Measurements from ENCODE around the gene PACS1. TPM values are rescaled to one million over a fixed set of nuclear protein-coding genes. Genes with fewer than 3 reads are reported as not detected.

Gene PACS1
- total and polyA plus RNA-seq, 2 donors: 9.2 to 29.5 TPM

DNA sequence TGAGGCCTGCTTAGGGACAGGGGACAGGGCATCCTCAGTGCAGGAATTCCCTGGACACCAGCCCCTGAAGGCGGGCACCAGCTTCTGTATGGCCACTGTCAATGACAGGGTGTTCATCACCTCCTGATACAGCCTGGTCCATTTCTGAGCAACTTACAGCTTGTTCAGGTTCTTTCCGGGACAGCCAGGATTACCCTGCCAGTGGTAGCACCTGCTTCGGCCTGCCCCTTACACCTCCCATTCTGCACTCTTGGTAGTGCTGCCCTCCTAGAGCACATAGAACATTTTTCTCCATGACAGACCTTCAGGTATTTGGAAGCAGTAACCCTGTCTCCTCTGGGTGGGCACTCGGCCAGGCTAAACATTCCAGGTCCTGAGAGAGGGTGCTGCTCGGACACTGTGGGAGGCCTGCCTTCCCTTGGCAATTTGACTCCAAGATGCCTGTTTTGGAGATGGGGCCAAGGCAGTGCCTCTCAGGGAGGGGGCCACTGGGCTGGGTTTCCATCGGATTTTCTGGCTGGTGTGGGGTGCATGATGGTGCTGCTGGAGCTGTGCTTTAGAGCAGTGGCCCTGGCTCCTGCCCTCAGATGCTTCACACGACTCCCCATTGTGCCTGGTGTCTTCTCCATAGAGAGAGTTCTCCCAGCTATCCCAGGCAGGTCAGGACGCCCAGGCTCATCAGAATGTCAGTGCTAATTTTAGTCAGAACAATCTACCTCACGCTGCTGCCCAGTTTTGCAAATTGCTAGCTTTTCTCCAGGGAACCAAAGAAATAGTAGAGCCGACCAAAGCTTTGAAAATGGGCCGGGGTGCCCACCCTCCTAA lies 22.3 kb upstream of the PACS1 start:
- no peaks in the 10 kb centered on the region for H3K36me3 ChIP-seq (ENCODE audit: control insufficient read depth in 2 of 2, insufficient read depth in 2 of 2, low read length in 1 of 2)
- H3K27me3 ChIP-seq (ENCODE audit: control insufficient read depth in 2 of 2, insufficient read depth in 1 of 2, low read length in 1 of 2): peaks cover 0 to 10% of the 10 kb centered on the region in 2 donors
- peaks cover 0 to 4% of the 10 kb centered on the region in 2 donors for H3K9me3 ChIP-seq (ENCODE audit: control insufficient read depth in 2 of 2, insufficient read depth in 1 of 2, low read length in 1 of 2)
- WGBS: 96% methylated on average over 11 of the region's 11 CpGs
- H3K27ac ChIP-seq (ENCODE audit: low read depth in 1 of 2, low read length in 1 of 2): no peak overlapping the region
- no peak for DNase-seq (ENCODE audit: low read depth in 6 of 9, low spot score in 9 of 9)
- no peak overlapping the region for H3K4me3 ChIP-seq (ENCODE audit: low read length in 2 of 2)
- peaks cover 9 to 41% of the 10 kb centered on the region in 2 donors for H3K4me1 ChIP-seq (ENCODE audit: control insufficient read depth in 2 of 2, insufficient read depth in 2 of 2, low read length in 2 of 2)

DNA sequence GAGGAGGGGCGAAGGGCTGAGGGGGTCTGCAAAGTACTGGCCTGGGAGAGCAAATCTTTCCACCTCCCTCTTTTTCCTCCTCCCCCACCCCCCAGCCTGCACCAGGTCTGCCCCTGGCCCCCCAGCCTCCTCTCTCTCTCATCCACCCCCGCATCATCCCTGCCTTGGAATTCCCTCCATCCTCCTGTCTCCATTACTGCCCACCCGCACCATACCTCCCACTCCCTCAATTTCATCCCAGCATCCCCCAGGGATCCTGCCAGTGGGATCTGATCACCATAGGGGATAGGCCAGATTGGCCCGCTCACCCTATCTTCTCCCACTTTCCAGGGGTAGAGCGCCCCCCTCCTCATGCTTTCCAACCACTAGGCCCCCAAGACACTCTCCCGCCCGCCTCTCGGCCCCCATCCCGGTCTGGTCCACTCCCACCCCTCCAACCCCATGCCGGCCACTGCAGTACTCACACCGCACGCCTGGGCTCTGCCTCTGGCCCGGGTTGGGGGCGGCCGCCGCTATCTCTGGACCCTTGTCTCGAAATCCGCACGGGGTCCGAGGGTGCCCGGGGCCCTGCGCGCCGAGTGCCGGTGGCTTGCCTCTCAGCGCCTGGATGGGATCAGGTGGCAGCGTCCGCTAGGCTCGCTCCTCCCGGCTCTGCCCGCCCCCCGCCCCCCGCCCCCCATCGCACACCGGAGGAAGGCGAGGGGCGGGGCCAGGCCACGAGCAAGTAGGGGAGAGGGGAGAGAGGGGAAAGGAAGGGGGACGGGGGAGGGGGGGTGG lies 21.3 kb upstream of the PACS1 start, which contains the start of gene GAL3ST3:
Gene GAL3ST3 (minus strand): TSS at position 615 of the 777 bp plus-strand sequence. CDS start 3,746 bp downstream, outside the sequence.
- H3K4me1 ChIP-seq (ENCODE audit: control insufficient read depth in 2 of 2, insufficient read depth in 2 of 2, low read length in 2 of 2): peaks cover 14 to 51% of the 10 kb centered on the region in 2 donors
- H3K27ac ChIP-seq (ENCODE audit: low read depth in 1 of 2, low read length in 1 of 2): no peak within 1 kb of the TSS
- H3K9me3 ChIP-seq (ENCODE audit: control insufficient read depth in 2 of 2, insufficient read depth in 1 of 2, low read length in 1 of 2): peaks cover 0 to 4% of the 10 kb centered on the region in 2 donors
- H3K27me3 ChIP-seq (ENCODE audit: control insufficient read depth in 2 of 2, insufficient read depth in 1 of 2, low read length in 1 of 2): peaks cover 0 to 10% of the 10 kb centered on the region in 2 donors
- whole genome bisulfite sequencing: 18% methylated on average over 39 of the region's 39 CpGs
- H3K4me3 ChIP-seq (ENCODE audit: low read length in 2 of 2): peak within 1 kb of the TSS; percentile 17 to 19
- H3K36me3 ChIP-seq (ENCODE audit: control insufficient read depth in 2 of 2, insufficient read depth in 2 of 2, low read length in 1 of 2): peaks cover 0 to 8% of the 10 kb centered on the region in 2 donors
- peak in 4 of 9 donors; percentile 48 to 80 (median 56) for DNase-seq (ENCODE audit: low read depth in 6 of 9, low spot score in 9 of 9)

DNA sequence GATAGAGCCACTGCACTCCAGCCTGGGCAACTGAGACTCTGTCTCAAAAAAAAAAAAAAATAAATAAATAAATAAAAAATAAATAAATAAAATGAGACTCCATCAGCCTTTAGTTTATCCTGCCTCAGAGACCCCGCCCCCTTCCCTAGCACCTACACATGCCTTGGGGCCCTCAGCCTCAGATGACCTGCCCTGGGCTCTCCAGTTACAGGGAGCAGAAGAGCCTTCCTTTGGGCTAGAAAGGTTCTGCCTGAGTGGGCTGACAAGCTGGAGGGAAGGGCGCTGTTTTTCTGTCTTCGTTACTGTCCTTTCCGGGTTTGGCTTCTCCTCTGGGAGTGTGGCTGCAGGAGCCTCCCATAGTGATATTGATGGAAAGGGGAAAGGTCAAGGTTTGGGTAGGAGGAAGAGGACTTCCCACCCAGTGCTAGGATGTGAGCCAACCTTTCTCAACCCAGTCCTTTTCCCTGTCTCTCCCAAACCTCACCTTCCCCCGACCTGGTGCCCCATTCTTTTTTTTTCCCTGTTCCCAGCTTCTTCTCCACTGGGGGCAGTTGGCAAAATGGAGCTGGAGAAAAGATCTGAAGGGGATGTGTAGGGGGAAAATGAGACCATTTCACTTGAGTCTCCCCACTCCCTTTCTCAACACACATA lies 19.4 kb upstream of the PACS1 start:
- DNase-seq (ENCODE audit: low read depth in 6 of 9, low spot score in 9 of 9): no peak
- no peak overlapping the region for H3K4me3 ChIP-seq (ENCODE audit: low read length in 2 of 2)

DNA sequence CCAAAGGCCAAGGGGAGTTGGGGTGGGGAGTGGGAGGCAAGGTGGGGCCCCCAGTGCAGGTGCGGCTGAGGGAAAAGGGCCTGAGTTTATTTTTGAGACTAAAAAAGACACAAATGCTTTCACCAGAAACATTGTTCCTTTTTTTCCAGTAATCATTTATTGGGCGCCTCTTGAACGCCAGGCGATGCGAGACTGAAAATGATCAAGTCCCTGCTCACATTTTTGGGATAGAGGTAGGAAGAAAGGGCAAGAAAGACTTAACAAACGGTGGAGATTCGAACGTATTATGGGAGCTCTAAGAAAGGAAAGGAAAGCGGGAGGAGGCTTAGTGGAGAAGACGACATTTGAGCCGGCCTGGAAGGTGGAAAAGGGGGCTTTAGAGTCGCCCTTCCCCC lies 18.7 kb upstream of the PACS1 start:
- Histone ChIP-seq H3K4me3 (ENCODE audit: low read length in 2 of 2) (peak overlapping the region; percentile 66 to 100), H3K9me3 (ENCODE audit: control insufficient read depth in 2 of 2, insufficient read depth in 1 of 2, low read length in 1 of 2) (peaks cover 0 to 4% of the 10 kb centered on the region in 2 donors), H3K27me3 (ENCODE audit: control insufficient read depth in 2 of 2, insufficient read depth in 1 of 2, low read length in 1 of 2) (peaks cover 0 to 10% of the 10 kb centered on the region in 2 donors), H3K27ac (ENCODE audit: low read depth in 1 of 2, low read length in 1 of 2) (peak overlapping the region; percentile 86 to 89), H3K36me3 (ENCODE audit: control insufficient read depth in 2 of 2, insufficient read depth in 2 of 2, low read length in 1 of 2) (peaks cover 8 to 33% of the 10 kb centered on the region in 2 donors), H3K4me1 (ENCODE audit: control insufficient read depth in 2 of 2, insufficient read depth in 2 of 2, low read length in 2 of 2) (peaks cover 9 to 44% of the 10 kb centered on the region in 2 donors)
- no peak for DNase-seq (ENCODE audit: low read depth in 6 of 9, low spot score in 9 of 9)
- 43% methylated on average over 12 of the region's 12 CpGs for WGBS

More for the DNA sequence above, 19.4 kb upstream of the PACS1 start:
- H3K36me3 ChIP-seq (ENCODE audit: control insufficient read depth in 2 of 2, insufficient read depth in 2 of 2, low read length in 1 of 2): peaks cover 7 to 27% of the 10 kb centered on the region in 2 donors
- WGBS: 97% methylated on average over 5 of the region's 5 CpGs
- peaks cover 9 to 44% of the 10 kb centered on the region in 2 donors for H3K4me1 ChIP-seq (ENCODE audit: control insufficient read depth in 2 of 2, insufficient read depth in 2 of 2, low read length in 2 of 2)
- H3K27ac ChIP-seq (ENCODE audit: low read depth in 1 of 2, low read length in 1 of 2): peak overlapping the region in 1 of 2 donors; percentile 89
- H3K27me3 ChIP-seq (ENCODE audit: control insufficient read depth in 2 of 2, insufficient read depth in 1 of 2, low read length in 1 of 2): peaks cover 0 to 10% of the 10 kb centered on the region in 2 donors
- peaks cover 0 to 4% of the 10 kb centered on the region in 2 donors for H3K9me3 ChIP-seq (ENCODE audit: control insufficient read depth in 2 of 2, insufficient read depth in 1 of 2, low read length in 1 of 2)

DNA sequence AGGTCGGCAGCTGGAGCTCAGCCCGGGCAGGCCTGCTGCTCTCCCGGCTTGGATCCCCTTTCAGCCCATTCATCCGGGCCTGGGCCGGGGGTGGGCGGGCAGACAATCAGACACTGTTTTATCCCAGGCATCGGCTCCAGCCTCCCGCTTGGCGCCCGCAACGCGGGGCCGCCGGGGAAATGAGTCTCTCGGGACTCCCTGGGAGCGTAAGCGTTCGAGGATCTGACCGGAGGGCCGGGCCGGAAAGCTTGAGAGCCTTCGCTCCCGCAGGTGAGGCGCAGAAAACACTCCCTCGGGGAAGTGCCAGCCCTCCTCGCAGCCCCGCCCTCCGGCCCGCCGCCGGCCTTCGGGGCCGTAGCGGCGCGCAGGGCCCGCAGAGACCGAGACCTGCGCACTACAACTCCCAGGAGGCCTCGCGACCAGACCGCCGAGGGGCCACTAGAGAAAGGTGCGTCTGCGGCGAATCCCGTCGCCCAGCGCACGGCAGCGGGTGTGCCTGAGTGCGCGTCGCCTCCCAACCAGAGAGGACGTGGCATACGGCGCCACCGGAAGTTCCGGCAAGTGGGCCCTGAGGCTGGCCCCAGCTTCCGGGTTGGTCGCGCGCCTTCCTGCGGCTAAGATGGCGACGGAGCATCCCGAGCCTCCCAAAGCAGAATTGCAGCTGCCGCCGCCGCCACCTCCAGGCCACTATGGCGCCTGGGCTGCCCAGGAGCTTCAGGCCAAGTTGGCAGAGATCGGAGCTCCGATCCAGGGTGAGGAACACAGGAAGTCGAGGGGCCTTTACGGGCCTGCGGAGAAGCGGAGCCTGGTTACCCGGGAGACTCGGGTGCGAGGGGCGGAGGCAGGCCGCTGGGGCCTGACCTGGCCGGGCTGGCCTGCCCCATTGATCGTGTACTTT lies 18.1 kb upstream of the PACS1 start, which contains the start of gene SF3B2:
Gene SF3B2 (plus strand): TSS at position 599 of the 898 bp plus-strand sequence. CDS start 21 bp downstream, at position 620.
- peaks cover 0 to 10% of the 10 kb centered on the region in 2 donors for H3K27me3 ChIP-seq (ENCODE audit: control insufficient read depth in 2 of 2, insufficient read depth in 1 of 2, low read length in 1 of 2)
- WGBS: under 1% methylated on average over 84 of the region's 84 CpGs
- peak within 1 kb of the TSS; percentile 86 to 89 for H3K27ac ChIP-seq (ENCODE audit: low read depth in 1 of 2, low read length in 1 of 2)
- peak within 1 kb of the TSS; percentile 66 to 100 for H3K4me3 ChIP-seq (ENCODE audit: low read length in 2 of 2)
- H3K36me3 ChIP-seq (ENCODE audit: control insufficient read depth in 2 of 2, insufficient read depth in 2 of 2, low read length in 1 of 2): peaks cover 14 to 40% of the 10 kb centered on the region in 2 donors
- peaks cover 9 to 44% of the 10 kb centered on the region in 2 donors for H3K4me1 ChIP-seq (ENCODE audit: control insufficient read depth in 2 of 2, insufficient read depth in 2 of 2, low read length in 2 of 2)
- peaks cover 0 to 4% of the 10 kb centered on the region in 2 donors for H3K9me3 ChIP-seq (ENCODE audit: control insufficient read depth in 2 of 2, insufficient read depth in 1 of 2, low read length in 1 of 2)
- DNase-seq (ENCODE audit: low read depth in 6 of 9, low spot score in 9 of 9): peak; percentile 87 to 98 (median 96)

DNA sequence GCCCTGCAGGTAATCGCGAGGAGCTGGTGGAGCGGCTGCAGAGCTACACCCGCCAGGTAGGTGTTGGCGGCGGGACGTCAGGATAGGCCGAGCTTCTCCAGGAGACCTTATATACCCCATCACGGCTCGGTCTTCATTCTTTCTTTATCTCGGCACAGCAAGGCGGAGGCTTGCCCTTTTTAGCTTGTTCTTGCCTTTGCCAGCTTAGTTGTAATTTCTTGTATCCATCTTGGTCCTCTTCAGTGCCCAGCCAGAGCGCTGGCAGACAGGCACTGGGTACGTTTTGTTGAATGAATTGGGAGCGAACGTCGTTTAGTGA lies 17.4 kb upstream of the PACS1 start:
- 2% methylated on average over 17 of the region's 17 CpGs for WGBS
- peaks cover 20 to 46% of the 10 kb centered on the region in 2 donors for H3K36me3 ChIP-seq (ENCODE audit: control insufficient read depth in 2 of 2, insufficient read depth in 2 of 2, low read length in 1 of 2)
- peak overlapping the region in 1 of 2 donors; percentile 89 for H3K27ac ChIP-seq (ENCODE audit: low read depth in 1 of 2, low read length in 1 of 2)
- H3K27me3 ChIP-seq (ENCODE audit: control insufficient read depth in 2 of 2, insufficient read depth in 1 of 2, low read length in 1 of 2): peaks cover 0 to 10% of the 10 kb centered on the region in 2 donors
- peaks cover 9 to 44% of the 10 kb centered on the region in 2 donors for H3K4me1 ChIP-seq (ENCODE audit: control insufficient read depth in 2 of 2, insufficient read depth in 2 of 2, low read length in 2 of 2)
- H3K4me3 ChIP-seq (ENCODE audit: low read length in 2 of 2): peak overlapping the region; percentile 66 to 100
- DNase-seq (ENCODE audit: low read depth in 6 of 9, low spot score in 9 of 9): no peak
- peaks cover 0 to 4% of the 10 kb centered on the region in 2 donors for H3K9me3 ChIP-seq (ENCODE audit: control insufficient read depth in 2 of 2, insufficient read depth in 1 of 2, low read length in 1 of 2)

DNA sequence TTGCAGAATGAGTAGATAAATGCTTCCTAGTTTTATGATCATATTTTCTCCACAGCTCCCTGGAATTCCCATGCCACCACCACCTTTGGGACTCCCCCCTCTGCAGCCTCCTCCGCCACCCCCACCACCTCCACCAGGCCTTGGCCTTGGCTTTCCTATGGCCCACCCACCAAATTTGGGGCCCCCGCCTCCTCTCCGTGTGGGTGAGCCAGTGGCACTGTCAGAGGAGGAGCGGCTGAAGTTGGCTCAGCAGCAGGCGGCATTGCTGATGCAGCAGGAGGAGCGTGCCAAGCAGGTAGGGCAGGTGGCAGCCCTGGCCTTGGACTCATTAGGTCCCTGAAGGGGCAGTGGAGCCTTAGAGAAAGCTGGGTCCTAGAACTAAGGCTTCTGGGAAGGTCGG lies 15.1 kb upstream of the PACS1 start:
- Histone ChIP-seq H3K4me1 (ENCODE audit: control insufficient read depth in 2 of 2, insufficient read depth in 2 of 2, low read length in 2 of 2) (peaks cover 6 to 27% of the 10 kb centered on the region in 2 donors), H3K9me3 (ENCODE audit: control insufficient read depth in 2 of 2, insufficient read depth in 1 of 2, low read length in 1 of 2) (peaks cover 0 to 4% of the 10 kb centered on the region in 2 donors), H3K27ac (ENCODE audit: low read depth in 1 of 2, low read length in 1 of 2) (no peak overlapping the region), H3K4me3 (ENCODE audit: low read length in 2 of 2) (no peak overlapping the region), H3K27me3 (ENCODE audit: control insufficient read depth in 2 of 2, insufficient read depth in 1 of 2, low read length in 1 of 2) (no peaks in the 10 kb centered on the region), H3K36me3 (ENCODE audit: control insufficient read depth in 2 of 2, insufficient read depth in 2 of 2, low read length in 1 of 2) (peaks cover 43 to 69% of the 10 kb centered on the region in 2 donors)
- DNase-seq (ENCODE audit: low read depth in 6 of 9, low spot score in 9 of 9): no peak
- WGBS: 98% methylated on average over 7 of the region's 7 CpGs

DNA sequence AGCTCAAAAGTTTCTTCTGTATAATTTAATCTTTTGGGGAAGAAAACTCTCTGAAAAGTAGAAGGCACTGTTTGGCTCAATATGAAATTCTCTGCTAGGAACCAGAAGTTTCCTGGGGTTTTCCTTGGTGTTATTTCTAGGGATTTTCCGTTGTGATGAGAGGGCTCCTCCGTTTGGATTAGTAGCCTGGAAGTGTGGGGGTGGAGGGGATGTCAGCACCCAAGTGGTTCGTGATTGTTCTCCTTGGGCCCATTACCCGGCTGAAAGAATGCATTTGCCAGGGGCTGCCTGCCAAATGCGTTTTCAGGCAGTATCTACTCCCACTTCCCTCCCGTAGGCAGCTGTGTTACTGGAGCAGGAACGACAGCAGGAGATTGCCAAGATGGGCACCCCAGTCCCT lies 13.6 kb upstream of the PACS1 start:
- no peaks in the 10 kb centered on the region for H3K27me3 ChIP-seq (ENCODE audit: control insufficient read depth in 2 of 2, insufficient read depth in 1 of 2, low read length in 1 of 2)
- peaks cover 6 to 15% of the 10 kb centered on the region in 2 donors for H3K4me1 ChIP-seq (ENCODE audit: control insufficient read depth in 2 of 2, insufficient read depth in 2 of 2, low read length in 2 of 2)
- H3K9me3 ChIP-seq (ENCODE audit: control insufficient read depth in 2 of 2, insufficient read depth in 1 of 2, low read length in 1 of 2): peaks cover 0 to 4% of the 10 kb centered on the region in 2 donors
- no peak overlapping the region for H3K4me3 ChIP-seq (ENCODE audit: low read length in 2 of 2)
- H3K27ac ChIP-seq (ENCODE audit: low read depth in 1 of 2, low read length in 1 of 2): no peak overlapping the region
- peaks cover 57 to 83% of the 10 kb centered on the region in 2 donors for H3K36me3 ChIP-seq (ENCODE audit: control insufficient read depth in 2 of 2, insufficient read depth in 2 of 2, low read length in 1 of 2)
- 95% methylated on average over 7 of the region's 7 CpGs for WGBS
- DNase-seq (ENCODE audit: low read depth in 6 of 9, low spot score in 9 of 9): no peak

Measured in thymus (tissue), 11 donors.